SK-N-SH (cell line): Measurements from ENCODE around the gene TSHZ2.

Experiments
- FOSL2 ChIP-seq: IDR thresholded peaks from 2 replicates; pipeline ENCODE4 v1.4.0; 2012; ENCODE audit warnings: low read depth, mild to moderate bottlenecking, moderate library complexity, borderline replicate concordance
- NFIC ChIP-seq: IDR thresholded peaks from 2 replicates; pipeline ENCODE4 v1.4.0; 2012; ENCODE audit warnings: borderline replicate concordance
- POLR2AphosphoS5 ChIP-seq: IDR thresholded peaks from 2 replicates; pipeline ENCODE4 v1.6.1; 2012; ENCODE audit warnings: low read depth, low read length
- RFX5 ChIP-seq: IDR thresholded peaks from 2 replicates; pipeline ENCODE4 v1.6.1; 2012; ENCODE audit warnings: mild to moderate bottlenecking, improper control_type of control experiment, low read length
- SMC3 ChIP-seq: IDR thresholded peaks from 2 replicates; pipeline ENCODE4 v1.6.1; 2012; ENCODE audit warnings: low read depth, low read length, improper control_type of control experiment
- TF ChIP-seq, protein P1 (sequence below): fragments of 200-600 bp; sonication (generic); IDR thresholded peaks from 2 replicates; pipeline ENCODE4 v1.6.1; 2017; ENCODE audit warnings: antibody characterized with exemption, mild to moderate bottlenecking, moderate library complexity

- TF ChIP-seq RFX5 = no peak
- TF ChIP-seq FOSL2 = no peak
- no peak for TF ChIP-seq POLR2AphosphoS5
- no peak for TF ChIP-seq SMC3
- TF ChIP-seq, protein P1, sequence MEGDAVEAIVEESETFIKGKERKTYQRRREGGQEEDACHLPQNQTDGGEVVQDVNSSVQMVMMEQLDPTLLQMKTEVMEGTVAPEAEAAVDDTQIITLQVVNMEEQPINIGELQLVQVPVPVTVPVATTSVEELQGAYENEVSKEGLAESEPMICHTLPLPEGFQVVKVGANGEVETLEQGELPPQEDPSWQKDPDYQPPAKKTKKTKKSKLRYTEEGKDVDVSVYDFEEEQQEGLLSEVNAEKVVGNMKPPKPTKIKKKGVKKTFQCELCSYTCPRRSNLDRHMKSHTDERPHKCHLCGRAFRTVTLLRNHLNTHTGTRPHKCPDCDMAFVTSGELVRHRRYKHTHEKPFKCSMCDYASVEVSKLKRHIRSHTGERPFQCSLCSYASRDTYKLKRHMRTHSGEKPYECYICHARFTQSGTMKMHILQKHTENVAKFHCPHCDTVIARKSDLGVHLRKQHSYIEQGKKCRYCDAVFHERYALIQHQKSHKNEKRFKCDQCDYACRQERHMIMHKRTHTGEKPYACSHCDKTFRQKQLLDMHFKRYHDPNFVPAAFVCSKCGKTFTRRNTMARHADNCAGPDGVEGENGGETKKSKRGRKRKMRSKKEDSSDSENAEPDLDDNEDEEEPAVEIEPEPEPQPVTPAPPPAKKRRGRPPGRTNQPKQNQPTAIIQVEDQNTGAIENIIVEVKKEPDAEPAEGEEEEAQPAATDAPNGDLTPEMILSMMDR = no peak
- TF ChIP-seq NFIC = no peak
Measured at GRCh38 chr20:53345536-53346334, 373.6 kb downstream of the TSHZ2 start.
